GM21381 (cell line): ENCODE measurements around the gene FST.

ENCODE experiments used
- ATAC-seq: cut with Tn5 transposase; IDR thresholded peaks from one replicate; pipeline ENCODE4 v1.9.1; 2021; ENCODE audit warnings: mild to moderate bottlenecking, moderate library complexity; ENCODE audit not compliant: unreplicated experiment

Gene FST, protein sequence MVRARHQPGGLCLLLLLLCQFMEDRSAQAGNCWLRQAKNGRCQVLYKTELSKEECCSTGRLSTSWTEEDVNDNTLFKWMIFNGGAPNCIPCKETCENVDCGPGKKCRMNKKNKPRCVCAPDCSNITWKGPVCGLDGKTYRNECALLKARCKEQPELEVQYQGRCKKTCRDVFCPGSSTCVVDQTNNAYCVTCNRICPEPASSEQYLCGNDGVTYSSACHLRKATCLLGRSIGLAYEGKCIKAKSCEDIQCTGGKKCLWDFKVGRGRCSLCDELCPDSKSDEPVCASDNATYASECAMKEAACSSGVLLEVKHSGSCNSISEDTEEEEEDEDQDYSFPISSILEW

DNA sequence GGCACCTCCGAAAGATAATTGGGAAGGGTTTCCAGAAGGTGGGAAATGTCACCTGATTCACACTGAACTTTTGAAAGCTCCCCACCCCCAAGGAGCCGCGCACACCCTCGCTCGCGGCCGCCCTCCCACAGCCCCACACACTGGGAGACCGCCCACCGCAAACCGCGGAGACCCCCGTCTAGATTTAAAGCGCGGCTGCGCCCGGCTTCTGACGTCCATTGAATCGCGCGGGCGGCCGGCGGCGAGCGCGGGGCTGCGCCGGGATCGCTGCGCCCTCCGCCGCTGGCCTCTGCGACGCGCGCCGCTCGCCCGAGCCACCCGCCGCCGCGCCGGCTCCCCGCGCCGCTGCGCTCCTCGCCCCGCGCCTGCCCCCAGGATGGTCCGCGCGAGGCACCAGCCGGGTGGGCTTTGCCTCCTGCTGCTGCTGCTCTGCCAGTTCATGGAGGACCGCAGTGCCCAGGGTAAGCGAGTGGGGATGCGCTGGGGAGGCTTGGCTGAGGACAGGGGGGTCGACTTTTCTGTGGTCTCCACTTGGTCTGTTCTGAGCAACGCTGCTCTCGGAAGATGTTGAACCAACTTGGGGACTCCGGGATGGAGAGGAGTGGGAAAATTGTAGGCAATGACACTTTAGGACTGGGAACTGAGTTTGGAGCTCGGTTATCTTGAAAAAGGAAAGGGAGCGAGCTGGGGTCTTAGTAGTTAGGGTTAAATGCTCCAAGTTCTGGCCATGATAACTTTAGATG is at the start of gene FST:
FST (plus strand) TSS at position 214 of the 743 bp plus-strand sequence; CDS start at position 377, 163 bp downstream.
- ATAC-seq = no peak

DNA sequence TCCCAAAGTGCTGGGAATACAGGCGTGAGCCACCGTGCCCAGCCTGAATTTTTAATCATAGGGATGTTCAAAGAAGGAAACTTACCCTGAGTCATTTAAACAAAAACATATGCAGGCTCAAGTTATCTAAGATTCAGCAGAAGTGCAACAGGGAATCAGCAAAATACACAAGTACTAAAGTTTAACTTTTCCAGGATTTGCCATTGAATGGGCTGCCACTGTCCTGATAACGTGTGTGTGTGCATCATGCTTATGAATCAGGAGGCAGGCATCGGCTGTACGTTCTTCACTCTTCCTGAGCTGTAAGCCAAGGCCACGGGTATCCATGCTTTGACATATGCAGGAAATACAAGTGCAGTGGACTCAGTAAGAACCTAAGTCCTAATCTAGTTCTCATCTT is 48.8 kb upstream of the FST start:
- ATAC-seq = no peak

DNA sequence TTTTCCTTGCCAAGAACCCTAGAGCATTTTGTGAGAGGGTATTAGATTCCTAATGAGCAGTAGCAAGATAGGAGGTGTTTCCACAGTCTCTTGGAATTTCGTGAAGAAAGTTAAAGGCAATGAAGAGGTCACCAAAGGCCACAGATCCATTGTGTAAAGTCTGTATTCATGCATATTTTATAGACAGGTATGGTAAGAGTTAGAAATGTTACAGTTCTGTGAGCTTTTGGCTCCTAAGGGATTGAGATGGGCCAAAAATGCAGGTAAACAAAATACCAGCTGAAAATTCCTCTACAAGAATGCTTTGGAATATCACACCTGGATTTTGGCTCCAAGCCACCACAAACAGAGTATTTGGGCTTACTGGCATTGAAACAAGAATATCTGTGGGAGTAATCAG is 47.4 kb upstream of the FST start:
- no peak for ATAC-seq

DNA sequence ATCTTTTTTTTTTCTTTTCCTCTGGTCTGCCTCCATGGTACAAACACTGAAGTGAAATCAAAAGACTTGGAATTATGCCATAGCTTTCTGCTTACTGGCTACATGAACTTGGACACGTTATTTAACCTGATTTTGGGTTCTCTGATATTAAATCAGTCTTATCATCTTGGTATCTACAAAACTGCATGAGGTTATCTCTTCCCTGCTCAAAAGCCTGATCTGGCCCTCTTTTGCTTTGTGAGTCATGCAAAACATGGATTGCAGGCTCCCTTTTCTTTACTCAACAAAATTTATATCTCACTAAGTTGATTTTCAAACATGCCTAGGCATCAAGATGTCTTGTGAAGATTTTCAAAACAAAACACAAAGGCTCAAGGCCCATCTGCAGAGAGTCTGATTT is 45.9 kb upstream of the FST start:
- ATAC-seq = no peak

DNA sequence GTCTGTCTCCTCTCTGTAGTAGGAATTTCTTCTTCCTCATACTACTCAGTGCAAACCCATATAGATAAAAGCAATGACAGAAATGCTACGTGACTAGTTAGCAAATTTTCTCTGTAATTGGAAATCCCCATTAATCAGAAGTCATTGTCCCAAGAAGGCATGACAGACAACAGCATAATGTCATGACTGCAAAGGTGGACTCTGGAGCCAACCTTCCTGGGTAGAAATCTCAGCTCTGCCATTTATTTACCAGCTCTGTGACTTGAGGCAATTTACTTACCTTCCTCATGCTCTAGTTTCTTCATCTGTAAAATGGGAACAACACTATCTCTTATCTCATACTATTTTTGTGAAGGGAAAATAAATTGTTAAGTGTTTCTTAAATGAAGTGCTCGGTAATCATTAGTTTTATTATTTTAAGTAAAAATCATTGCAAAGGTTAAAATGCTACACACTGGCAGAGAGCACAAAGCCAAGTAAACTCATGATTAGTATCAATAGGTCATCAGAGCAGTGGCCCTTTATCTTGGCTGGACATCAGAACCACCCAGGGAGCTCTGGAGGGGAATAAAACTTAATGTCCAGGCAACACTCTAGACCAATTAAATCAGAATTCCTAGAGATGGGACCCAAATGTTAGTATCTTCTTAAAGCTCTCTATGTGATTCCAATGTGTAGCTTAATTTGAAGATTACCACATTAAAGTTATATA is 43.8 kb upstream of the FST start:
- no peak for ATAC-seq

DNA sequence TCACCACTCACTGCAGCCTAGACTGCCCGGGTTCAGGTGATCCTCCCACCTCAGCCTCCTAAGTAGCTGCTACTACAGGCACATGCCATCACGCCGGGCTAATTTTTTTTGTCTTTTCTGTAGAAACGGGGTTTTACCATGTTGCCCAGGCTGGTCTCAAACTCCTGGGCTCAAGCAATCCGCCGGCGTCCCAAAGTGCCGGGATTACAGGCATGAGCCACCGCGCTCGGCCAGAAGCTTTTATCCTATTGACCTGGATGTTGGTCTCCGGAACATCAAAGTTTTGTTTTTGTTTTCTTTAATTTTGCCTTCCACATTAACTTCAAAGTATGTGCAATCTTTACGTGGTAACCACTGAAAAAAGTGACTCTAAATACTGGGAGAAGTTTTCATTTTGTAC is 42.4 kb upstream of the FST start:
- ATAC-seq = no peak

DNA sequence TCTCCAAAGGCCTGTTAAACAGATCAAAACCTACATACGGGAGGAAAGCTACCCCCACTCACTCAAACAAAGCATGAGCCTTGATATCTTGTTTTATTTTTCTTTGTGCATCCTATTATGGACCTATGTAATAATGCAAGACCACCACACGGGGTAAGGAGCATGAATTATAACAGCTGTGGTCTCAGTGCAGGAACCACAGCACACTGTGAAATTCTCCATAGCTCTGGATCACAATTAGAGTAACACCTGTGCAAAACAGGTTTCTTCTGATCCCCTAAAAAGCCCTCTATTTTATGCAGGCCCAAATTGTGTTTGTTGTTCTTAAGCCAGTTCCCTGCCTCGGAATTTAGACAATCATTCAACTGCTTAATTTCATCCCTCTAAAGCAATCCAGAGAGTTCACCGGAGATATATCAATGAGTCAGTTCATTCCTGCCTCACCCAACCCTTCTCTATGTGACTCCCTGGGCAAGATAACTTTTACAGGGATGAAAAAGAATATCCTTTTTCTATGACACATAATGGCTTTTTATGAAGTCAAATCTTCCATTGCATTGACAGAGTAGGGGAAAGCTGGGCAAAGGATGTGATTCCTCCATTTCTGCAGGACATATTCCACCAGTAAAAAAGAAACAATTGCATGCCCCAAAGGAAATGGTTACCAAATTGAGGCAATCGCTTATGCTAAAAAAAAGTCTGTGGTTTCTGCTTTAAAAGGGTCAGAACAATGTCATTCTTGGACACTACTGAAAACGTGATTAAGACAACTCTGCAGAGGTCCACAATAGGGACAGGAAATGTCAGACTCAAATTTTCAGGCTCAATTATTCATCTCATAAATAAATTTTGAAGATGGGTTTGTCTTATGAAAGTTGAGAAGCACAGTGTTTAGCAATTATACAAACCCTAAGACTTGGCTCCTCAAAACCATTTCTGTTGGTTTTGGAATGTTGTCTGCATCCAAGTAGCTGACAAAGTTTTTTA is 41.6 kb upstream of the FST start:
- no peak for ATAC-seq

DNA sequence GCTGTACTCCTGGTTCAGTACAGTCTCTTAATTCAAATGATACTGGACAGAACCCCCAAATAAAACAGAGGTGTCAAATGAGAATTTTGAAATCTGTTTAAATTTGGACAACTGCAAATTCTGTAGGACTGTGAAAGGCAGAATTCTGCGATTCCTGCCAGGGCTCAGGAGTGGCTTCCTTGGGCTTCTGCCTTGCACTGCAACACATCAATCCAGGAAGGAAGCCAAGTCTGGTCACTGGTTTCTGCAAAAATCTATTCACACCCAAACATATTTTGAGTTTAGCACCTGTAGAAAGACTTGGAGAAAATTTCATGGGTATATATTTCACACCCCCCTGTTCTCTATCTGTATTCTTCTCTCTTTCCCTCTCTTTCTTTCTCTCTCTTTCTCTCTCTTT is 37.5 kb upstream of the FST start:
- ATAC-seq = no peak

DNA sequence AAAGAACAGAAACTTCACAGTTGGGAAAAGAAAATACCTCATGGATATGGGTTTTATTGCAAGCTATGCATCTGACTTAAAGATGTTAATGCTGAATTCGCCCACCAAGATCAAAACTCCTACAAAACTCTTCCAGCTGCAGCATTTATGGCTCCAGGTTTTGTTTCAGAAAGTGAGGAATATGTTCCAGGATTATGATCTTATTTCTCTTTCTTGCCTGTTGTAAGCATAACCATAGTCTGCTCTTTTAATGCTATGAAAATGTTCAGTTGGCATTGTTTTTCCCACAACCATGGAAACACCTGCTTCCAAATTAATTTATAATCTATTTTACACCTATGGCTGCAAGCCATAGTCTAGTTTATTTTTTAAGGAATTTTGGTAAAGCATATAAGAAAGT is 34.9 kb upstream of the FST start:
- ATAC-seq = no peak

DNA sequence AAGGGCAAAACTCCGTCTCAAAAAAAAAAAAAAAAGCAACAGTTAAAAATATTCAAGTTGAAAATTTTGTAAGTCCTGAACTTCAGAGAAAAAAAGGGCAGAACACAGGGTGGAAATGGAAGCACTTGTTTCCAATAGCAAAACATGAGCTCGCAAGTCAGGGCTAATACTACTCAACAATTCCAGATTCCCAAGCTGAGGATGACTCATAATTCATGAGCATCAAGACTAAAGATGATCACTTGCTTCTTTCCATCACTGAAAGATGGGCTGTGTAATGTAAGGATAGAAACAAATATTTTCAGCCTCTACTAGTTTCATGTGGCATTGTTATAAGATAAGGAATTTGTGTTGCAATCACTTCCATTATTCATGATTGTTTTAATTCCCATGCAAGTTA is 33.5 kb upstream of the FST start:
- no peak for ATAC-seq

DNA sequence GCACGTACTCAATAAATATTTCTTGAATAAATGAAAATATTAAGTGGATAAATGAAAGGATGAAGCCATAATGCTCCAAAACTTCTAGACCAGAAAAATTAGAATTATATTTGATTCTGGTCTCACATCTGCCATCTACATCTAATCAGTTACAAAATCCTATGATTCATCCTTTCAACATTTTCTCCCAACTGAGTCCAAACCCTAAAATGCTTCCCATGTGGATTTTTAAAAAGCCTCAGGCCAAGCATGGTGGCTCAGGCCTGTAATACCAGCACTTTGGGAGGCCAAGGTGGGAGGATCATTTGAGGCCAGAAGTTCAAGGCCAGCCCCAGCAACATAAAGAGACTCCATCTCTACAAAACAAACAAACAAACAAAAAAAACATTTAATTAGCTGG is 31.6 kb upstream of the FST start:
- no peak for ATAC-seq

DNA sequence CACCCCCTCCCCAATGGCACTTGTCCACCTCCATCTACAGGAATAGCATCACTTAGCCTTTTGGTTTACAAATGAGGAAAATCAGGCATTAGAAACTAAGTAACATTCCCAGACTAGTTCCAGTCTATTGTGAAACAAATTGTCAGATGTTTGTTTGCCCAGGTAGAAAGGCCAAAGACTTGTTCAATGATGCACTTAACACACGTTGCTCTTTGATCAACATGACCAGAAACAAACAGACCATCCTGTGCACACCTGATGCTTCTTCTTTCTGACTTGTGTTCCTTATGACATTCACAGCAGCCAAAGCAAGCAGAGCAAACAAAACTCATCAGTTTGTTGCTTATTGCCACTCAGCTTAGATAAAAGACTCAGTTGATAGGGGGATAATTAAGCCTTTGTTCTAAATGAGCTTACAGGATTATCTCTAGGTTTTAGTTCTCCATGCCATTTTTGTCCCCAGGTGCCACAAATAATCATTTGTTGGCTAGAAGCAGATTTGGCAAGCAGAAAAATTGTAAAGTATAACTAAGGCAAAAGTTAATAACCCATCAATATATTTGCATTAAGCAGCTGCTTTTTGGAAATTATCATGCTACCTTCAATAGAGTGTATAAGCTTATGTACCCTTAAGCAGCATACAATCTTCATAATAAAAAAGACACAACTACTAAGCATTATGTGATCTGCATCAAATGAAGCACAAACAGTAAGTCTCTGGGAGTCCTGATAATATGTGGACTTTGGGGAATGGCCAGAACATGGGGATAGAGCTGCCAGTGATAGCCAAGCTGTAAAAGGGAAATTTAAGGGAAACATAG is 26.3 kb upstream of the FST start:
- ATAC-seq = no peak

DNA sequence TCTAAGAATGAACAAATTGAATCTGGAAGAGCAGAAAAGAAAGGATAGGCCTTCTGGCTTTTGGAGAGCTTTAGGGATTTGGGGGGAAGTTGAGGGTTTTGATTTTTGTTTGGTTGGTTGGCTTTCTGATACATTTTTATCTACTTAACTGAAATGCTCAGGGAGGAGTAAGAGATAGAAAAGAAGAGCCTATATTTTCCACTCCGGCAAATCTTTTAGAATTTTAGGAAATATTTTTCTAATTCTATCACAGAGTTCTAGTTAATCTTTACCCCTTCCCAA is 25.8 kb upstream of the FST start:
- ATAC-seq = no peak

DNA sequence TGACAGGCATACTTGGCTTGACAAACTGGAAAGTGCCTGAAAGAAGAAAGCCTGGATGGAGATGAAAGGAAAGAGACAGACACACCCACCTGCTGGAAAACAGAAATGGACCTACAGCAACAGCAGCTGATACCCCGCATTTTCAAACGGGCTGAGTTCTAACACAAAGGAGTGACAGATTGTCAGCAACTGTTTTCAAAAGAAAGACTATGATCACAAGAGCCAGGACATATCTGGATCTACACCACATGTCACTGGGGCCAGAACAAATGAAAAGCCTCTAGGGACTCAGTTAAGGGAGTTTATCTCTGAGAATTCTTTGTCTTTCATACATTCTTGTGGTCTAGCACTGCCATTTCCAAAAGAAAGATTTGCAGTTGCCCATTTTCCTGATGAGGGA is 24.1 kb upstream of the FST start:
- no peak for ATAC-seq

DNA sequence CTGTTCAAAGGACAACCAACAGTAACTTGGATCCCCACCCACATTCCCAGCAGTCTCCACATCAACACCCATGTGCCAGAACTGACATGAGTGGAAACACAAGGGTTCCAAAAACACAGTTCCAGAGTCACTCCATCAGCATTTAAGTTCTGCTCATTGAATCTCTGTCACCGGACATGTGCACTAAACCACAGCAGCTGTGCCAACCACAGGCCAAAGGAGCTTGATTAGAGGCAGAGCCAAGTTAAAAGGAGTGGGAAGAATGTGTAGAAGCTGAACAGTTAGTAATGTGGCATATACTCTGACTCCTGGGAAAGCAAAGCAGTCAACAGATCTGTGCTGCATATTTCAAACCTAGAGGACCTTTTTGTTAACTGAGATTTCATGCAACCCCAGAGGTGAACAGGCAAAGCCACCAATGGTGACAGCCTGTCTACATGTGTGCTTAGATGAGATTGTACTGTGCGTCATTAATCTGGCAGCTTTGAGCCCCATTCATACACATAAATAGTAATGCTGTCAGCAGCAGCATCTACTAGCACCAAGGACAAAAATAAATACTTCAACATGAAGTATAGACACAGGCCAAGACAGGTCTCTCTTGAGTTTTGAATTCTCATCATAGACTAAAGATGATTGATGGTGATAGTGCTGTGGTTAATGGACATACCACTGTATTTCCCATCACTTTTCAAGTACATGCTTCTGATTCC is 16.4 kb upstream of the FST start:
- no peak for ATAC-seq

DNA sequence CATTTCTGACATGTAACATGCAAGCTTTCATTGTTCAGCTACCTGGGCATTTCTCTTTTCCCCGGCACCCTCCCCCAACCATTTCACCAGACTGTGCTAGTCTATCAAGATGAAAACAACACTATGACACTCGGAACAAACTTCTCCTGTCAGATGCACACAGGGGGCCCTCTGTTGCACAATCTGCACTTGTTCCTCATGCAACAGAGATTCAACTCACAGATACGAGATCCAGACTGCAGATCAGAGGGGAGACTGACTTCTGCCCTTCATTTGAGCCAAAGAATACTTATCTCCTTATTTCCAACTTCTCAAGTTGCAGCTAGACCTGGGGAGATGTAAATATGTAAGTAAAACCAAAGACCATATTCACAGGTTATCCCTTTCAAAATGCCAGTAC is 15.7 kb upstream of the FST start:
- no peak for ATAC-seq

DNA sequence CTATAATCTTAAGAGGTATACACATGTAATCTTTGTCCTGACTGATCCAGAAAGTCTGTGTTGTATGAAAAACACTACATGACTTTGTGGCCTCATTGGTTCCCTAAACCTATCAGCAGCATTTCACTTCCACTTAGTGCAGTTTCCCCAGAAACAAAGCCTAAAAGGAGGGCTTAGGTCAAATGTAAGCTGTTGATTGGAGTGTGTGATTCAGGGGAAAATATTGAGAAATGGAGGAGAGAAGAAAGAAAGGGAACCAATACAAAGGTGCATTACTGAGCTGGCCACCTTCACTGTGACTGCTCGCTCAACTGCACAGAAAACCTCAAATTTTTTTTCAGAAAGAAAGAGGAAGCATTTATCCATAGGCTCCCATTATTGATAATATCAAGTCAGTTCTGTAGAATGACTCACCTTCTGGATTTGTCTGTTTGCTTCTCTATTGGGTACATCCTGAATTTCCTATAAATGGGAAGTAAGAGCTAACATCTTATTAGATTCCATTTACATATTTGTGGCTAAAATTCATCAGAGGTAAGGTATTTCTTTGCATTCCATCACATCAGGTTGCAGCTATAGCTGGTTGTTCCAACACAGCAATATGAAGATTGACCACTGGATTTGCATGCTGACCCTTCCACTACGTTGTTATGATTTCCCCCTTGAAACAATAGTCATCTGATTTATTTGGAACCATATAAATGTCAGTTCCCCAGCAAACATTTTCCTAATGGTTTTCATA is 10.3 kb upstream of the FST start:
- ATAC-seq = no peak

DNA sequence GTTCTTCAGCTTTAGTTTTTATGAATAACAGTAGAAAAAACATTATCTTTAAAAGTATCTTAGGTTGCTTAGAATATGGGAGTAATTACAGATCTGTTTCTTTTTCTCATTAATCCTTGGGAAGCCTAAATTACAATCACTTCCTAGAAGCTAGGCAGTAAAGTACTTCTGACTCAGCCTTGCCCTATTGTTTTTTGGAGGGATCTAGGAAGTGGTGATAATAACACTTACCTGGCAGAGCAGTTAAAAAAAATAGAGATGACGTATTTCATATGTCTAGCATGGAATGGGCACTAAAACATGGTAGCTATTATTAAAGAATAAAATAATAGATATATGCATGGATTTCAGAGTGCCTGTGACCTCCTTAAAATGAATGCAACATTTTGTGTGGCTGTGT is 8.2 kb upstream of the FST start:
- no peak for ATAC-seq
